A549 (cell line): ENCODE results near the gene IFITM5. TPM values are rescaled to one million over a fixed set of nuclear protein-coding genes. Genes with fewer than 3 reads are reported as not detected.

Source experiments
- ATAC-seq, 2 experiments: fragments of 200-7000 bp in 1 of 2; fragments of >200 bp in 1 of 2; cut with Nextera tagmentation in 1 of 2; cut with Tn5 transposase in 1 of 2; 3 replicates each; pipeline versions ENCODE4 v1.8.0 to v1.9.1; 2018 to 2020; ENCODE audit warnings: mild to moderate bottlenecking in 1 of 2, moderate library complexity in 1 of 2
- CTCF ChIA-PET: fragments of 300-600 bp; sonication (Branson Sonifier 250); formaldehyde crosslinking; extraction: SDS; loops from one replicate; lab custom pipeline; 2021; ENCODE audit warnings: antibody characterized with exemption, inconsistent platforms; lab: Yijun Ruan, JAX
- POLR2A ChIA-PET: fragments of 350-600 bp; formaldehyde crosslinking; extraction: SDS; loops from one replicate; lab custom pipeline; 2021; ENCODE audit warnings: antibody characterized with exemption, inconsistent platforms; lab: Yijun Ruan, JAX
- DNase-seq, 2 experiments: peaks; one replicate each; pipeline versions ENCODE4 v3.0.0 to v3.0.0-alpha.2; 2011 to 2016; ENCODE audit warnings: low read depth in 1 of 2, low spot score in 1 of 2
- FAIRE-seq: peaks from 2 replicates; lab custom pipeline; 2011; peaks lifted over from hg19 to GRCh38; lab: Jason Lieb, UNC
- H3K27ac ChIP-seq, 2 experiments: fragments of >200 bp; sonication (Bioruptor Twin); formaldehyde crosslinking; 3 replicates each; pipeline ENCODE4 v1.5.1; 2016 to 2017
- H3K4me1 ChIP-seq: fragments of >200 bp; sonication (Bioruptor Twin); formaldehyde crosslinking; 3 replicates; pipeline ENCODE4 v1.6.1; 2016
- H3K4me2 ChIP-seq: fragments of >200 bp; sonication (Bioruptor Twin); formaldehyde crosslinking; 3 replicates; pipeline ENCODE4 v1.6.1; 2016
- H3K4me3 ChIP-seq: fragments of >200 bp; sonication (Bioruptor Twin); formaldehyde crosslinking; 3 replicates; pipeline ENCODE4 v1.5.1; 2016
- H3K9me3 ChIP-seq: fragments of >200 bp; sonication (Bioruptor Twin); formaldehyde crosslinking; 3 replicates; pipeline ENCODE4 v1.6.1; 2016
- CBX8 ChIP-seq: fragments of 200-600 bp; sonication (generic); IDR thresholded peaks from 2 replicates; pipeline ENCODE4 v1.6.1; 2016
- CEBPB ChIP-seq, 2 experiments: fragments of >200 bp in 1 of 2; sonication (Bioruptor Twin) in 1 of 2; formaldehyde crosslinking in 1 of 2; IDR thresholded peaks; 2 replicates each; pipeline ENCODE4 v1.6.1; 2012 to 2016
- CTCF ChIP-seq: fragments of >200 bp; sonication (Bioruptor Twin); formaldehyde crosslinking; IDR thresholded peaks from 3 replicates; pipeline ENCODE4 v1.5.1; 2016
- FOSB ChIP-seq: fragments of 250-450 bp; sonication (Bioruptor Pico); IDR thresholded peaks from 2 replicates; pipeline ENCODE4 v1.5.0; 2020; ENCODE audit warnings: mild to moderate bottlenecking, moderate library complexity
- FOSL2 ChIP-seq, 2 experiments: fragments of 450-650 bp in 1 of 2; fragments of >200 bp in 1 of 2; sonication (Bioruptor Twin) in 1 of 2; formaldehyde crosslinking; IDR thresholded peaks; 2 replicates each; pipeline versions ENCODE4 v1.5.0 to v1.6.1; 2016 to 2020; ENCODE audit warnings: mild to moderate bottlenecking in 1 of 2, moderate library complexity in 1 of 2
- FOXS1 ChIP-seq: fragments of 250-450 bp; sonication (Bioruptor Pico); IDR thresholded peaks from 2 replicates; pipeline ENCODE4 v1.5.0; 2020; ENCODE audit warnings: mild to moderate bottlenecking, moderate library complexity
- HDAC2 ChIP-seq: fragments of 200-600 bp; sonication (generic); IDR thresholded peaks from 2 replicates; pipeline ENCODE4 v1.6.1; 2016
- HOXB5 ChIP-seq: fragments of 250-450 bp; sonication (Bioruptor Pico); IDR thresholded peaks from 2 replicates; pipeline ENCODE4 v1.5.0; 2020; ENCODE audit warnings: mild to moderate bottlenecking, moderate library complexity
- JUN ChIP-seq, 2 experiments: fragments of >200 bp; sonication (Bioruptor Twin); formaldehyde crosslinking; IDR thresholded peaks; 2 replicates in 1 of 2; 3 replicates in 1 of 2; pipeline ENCODE4 v1.6.1; 2016 to 2017
- MAFK ChIP-seq: fragments of 450-650 bp; IDR thresholded peaks from 2 replicates; pipeline ENCODE4 v1.6.1; 2014; ENCODE audit not compliant: partially characterized antibody
- MAZ ChIP-seq: fragments of 150-350 bp; IDR thresholded peaks from 2 replicates; pipeline ENCODE4 v1.6.1; 2014; ENCODE audit warnings: antibody characterized with exemption, low read depth, low read length, borderline replicate concordance
- MYC ChIP-seq: IDR thresholded peaks from 2 replicates; pipeline ENCODE4 v1.6.1; 2012; ENCODE audit warnings: mild to moderate bottlenecking, inconsistent platforms, low read length, improper control_type of control experiment, borderline replicate concordance
- NFE2L2 ChIP-seq: fragments of 150-350 bp; conservative IDR thresholded peaks from 2 replicates; pipeline ENCODE4 v1.6.1; 2014; ENCODE audit warnings: low read length
- PBX3 ChIP-seq: IDR thresholded peaks from 2 replicates; pipeline ENCODE4 v1.6.1; 2012
- PHF8 ChIP-seq: fragments of 200-600 bp; sonication (generic); IDR thresholded peaks from 2 replicates; pipeline ENCODE4 v1.6.1; 2016; ENCODE audit warnings: low read depth, mild to moderate bottlenecking, antibody characterized with exemption, moderate library complexity, borderline replicate concordance
- POLR2A ChIP-seq: IDR thresholded peaks from 2 replicates; pipeline ENCODE4 v1.6.1; 2012; ENCODE audit warnings: mild to moderate bottlenecking, low read length
- RAD21 ChIP-seq, 2 experiments: fragments of >200 bp in 1 of 2; sonication (Bioruptor Twin) in 1 of 2; formaldehyde crosslinking in 1 of 2; IDR thresholded peaks in 1 of 2; conservative IDR thresholded peaks in 1 of 2; 2 replicates in 1 of 2; 3 replicates in 1 of 2; pipeline ENCODE4 v1.6.1; 2012 to 2018; ENCODE audit warnings: inconsistent platforms in 1 of 2
- RARB ChIP-seq: fragments of 250-450 bp; sonication (Bioruptor Pico); IDR thresholded peaks from 2 replicates; pipeline ENCODE4 v1.8.0; 2021; ENCODE audit warnings: mild to moderate bottlenecking, moderate library complexity
- RNF2 ChIP-seq: fragments of 200-600 bp; sonication (generic); IDR thresholded peaks from 2 replicates; pipeline ENCODE4 v1.6.1; 2016; ENCODE audit warnings: low read depth, mild to moderate bottlenecking, antibody characterized with exemption, moderate library complexity, borderline replicate concordance
- SMC3 ChIP-seq: fragments of >200 bp; sonication (Bioruptor Twin); formaldehyde crosslinking; IDR thresholded peaks from 3 replicates; pipeline ENCODE4 v1.6.1; 2018; ENCODE audit warnings: inconsistent platforms
- TFCP2L1 ChIP-seq: fragments of 250-450 bp; sonication (Bioruptor Pico); IDR thresholded peaks from 2 replicates; pipeline ENCODE4 v1.5.0; 2021; ENCODE audit warnings: mild to moderate bottlenecking
- ZC3H11A ChIP-seq: fragments of 450-650 bp; IDR thresholded peaks from 2 replicates; pipeline ENCODE4 v1.6.1; 2014; ENCODE audit warnings: antibody characterized with exemption, mild to moderate bottlenecking
- ZFP36 ChIP-seq: fragments of 450-650 bp; IDR thresholded peaks from 2 replicates; pipeline ENCODE4 v1.6.1; 2014; ENCODE audit warnings: borderline replicate concordance; ENCODE audit not compliant: partially characterized antibody
- WGBS: methylation state at CpG from one replicate; pipeline ENCODE4 v1.1.6; 2017; ENCODE audit errors: missing lambda C conversion rate; 5-methylcytosine and 5-hydroxymethylcytosine counted together
- polyA plus RNA-seq, 4 experiments: library from polyadenylated mRNA; depleted of rRNA in 3 of 4; stranded (reverse); fragments of >200 nt; fragmentation: RNase III in 1 of 4; extraction: RNeasy Plus Mini Kit Qiagen cat#74134 plus additional on column Dnase treatment in 1 of 4; gene quantifications; 2 replicates in 3 of 4; 3 replicates in 1 of 4; pipeline ENCODE4 v1.2.3, GENCODE V29; 2011 to 2017
- TF ChIP-seq, protein P1 (sequence below): fragments of 250-450 bp; sonication (Bioruptor Pico); IDR thresholded peaks from 2 replicates; pipeline ENCODE4 v1.5.0; 2020; ENCODE audit warnings: low read depth, mild to moderate bottlenecking, moderate library complexity
- TF ChIP-seq, protein P2 (sequence below): fragments of 200-600 bp; sonication (generic); IDR thresholded peaks from 2 replicates; pipeline ENCODE4 v1.6.1; 2016; ENCODE audit warnings: antibody characterized with exemption, mild to moderate bottlenecking, moderate library complexity
- TF ChIP-seq, protein P3 (sequence below): fragments of >200 bp; sonication (Bioruptor Twin); formaldehyde crosslinking; IDR thresholded peaks from 3 replicates; pipeline ENCODE4 v1.6.1; 2016

The IFITM5 gene
- polyA plus RNA-seq, 2 of the 4 experiments (the other 2 are of a cell fraction): not detected

GRCh38 chr11:305844-306211 lies 6.5 kb upstream of the IFITM5 start:
- CTCF ChIA-PET: interaction anchor here (0.7 to 5.7 kb wide), 31 partner anchors 11 to 143 kb away, joined by 3 to 75 read pairs (median 5); partner anchors contain the start of genes NLRP6, PGGHG and PTDSS2
- DNase-seq (no peak), ATAC-seq (no peak), FAIRE-seq (no peak)
- POLR2A ChIA-PET: interaction anchor here (1.6 kb wide), 1 partner anchor 50 kb away, joined by 7 read pairs; no protein-coding TSS in a partner anchor
- WGBS: 85% methylated on average over 10 of the region's 10 CpGs
- TF ChIP-seq RNF2: no peak
- no peak for TF ChIP-seq FOSL2 (IDR thresholded peaks at IDR 0.05)
- no peak for TF ChIP-seq FOSL2 (CRISPR knock-in tag; IDR thresholded peaks at IDR 0.05)
- no peak for TF ChIP-seq JUN (IDR thresholded peaks at IDR 0.05)
- no peak for TF ChIP-seq MAZ
- no peak for TF ChIP-seq HOXB5 (CRISPR knock-in tag)
- TF ChIP-seq MAFK: no peak
- TF ChIP-seq HDAC2: no peak
- no peak for TF ChIP-seq CBX8
- TF ChIP-seq, protein P1, sequence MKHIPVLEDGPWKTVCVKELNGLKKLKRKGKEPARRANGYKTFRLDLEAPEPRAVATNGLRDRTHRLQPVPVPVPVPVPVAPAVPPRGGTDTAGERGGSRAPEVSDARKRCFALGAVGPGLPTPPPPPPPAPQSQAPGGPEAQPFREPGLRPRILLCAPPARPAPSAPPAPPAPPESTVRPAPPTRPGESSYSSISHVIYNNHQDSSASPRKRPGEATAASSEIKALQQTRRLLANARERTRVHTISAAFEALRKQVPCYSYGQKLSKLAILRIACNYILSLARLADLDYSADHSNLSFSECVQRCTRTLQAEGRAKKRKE (CRISPR knock-in tag): no peak
- TF ChIP-seq, protein P2, sequence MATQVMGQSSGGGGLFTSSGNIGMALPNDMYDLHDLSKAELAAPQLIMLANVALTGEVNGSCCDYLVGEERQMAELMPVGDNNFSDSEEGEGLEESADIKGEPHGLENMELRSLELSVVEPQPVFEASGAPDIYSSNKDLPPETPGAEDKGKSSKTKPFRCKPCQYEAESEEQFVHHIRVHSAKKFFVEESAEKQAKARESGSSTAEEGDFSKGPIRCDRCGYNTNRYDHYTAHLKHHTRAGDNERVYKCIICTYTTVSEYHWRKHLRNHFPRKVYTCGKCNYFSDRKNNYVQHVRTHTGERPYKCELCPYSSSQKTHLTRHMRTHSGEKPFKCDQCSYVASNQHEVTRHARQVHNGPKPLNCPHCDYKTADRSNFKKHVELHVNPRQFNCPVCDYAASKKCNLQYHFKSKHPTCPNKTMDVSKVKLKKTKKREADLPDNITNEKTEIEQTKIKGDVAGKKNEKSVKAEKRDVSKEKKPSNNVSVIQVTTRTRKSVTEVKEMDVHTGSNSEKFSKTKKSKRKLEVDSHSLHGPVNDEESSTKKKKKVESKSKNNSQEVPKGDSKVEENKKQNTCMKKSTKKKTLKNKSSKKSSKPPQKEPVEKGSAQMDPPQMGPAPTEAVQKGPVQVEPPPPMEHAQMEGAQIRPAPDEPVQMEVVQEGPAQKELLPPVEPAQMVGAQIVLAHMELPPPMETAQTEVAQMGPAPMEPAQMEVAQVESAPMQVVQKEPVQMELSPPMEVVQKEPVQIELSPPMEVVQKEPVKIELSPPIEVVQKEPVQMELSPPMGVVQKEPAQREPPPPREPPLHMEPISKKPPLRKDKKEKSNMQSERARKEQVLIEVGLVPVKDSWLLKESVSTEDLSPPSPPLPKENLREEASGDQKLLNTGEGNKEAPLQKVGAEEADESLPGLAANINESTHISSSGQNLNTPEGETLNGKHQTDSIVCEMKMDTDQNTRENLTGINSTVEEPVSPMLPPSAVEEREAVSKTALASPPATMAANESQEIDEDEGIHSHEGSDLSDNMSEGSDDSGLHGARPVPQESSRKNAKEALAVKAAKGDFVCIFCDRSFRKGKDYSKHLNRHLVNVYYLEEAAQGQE: no peak
- TF ChIP-seq, protein P3, sequence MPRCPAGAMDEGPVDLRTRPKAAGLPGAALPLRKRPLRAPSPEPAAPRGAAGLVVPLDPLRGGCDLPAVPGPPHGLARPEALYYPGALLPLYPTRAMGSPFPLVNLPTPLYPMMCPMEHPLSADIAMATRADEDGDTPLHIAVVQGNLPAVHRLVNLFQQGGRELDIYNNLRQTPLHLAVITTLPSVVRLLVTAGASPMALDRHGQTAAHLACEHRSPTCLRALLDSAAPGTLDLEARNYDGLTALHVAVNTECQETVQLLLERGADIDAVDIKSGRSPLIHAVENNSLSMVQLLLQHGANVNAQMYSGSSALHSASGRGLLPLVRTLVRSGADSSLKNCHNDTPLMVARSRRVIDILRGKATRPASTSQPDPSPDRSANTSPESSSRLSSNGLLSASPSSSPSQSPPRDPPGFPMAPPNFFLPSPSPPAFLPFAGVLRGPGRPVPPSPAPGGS: no peak
- TF ChIP-seq FOSB (CRISPR knock-in tag): no peak
- no peak for TF ChIP-seq ZFP36
- TF ChIP-seq POLR2A: no peak
- Histone ChIP-seq H3K27ac (peak overlapping the region in 1 of 2 experiments; percentile 69; a peak in 3 of 6 replicates), H3K9me3 (no peaks in the 10 kb centered on the region), H3K4me3 (no peak overlapping the region), H3K4me1 (peaks cover 22% of the 10 kb centered on the region; the same call in 2 of the 3 replicates), H3K4me2 (no peak overlapping the region)

DNA sequence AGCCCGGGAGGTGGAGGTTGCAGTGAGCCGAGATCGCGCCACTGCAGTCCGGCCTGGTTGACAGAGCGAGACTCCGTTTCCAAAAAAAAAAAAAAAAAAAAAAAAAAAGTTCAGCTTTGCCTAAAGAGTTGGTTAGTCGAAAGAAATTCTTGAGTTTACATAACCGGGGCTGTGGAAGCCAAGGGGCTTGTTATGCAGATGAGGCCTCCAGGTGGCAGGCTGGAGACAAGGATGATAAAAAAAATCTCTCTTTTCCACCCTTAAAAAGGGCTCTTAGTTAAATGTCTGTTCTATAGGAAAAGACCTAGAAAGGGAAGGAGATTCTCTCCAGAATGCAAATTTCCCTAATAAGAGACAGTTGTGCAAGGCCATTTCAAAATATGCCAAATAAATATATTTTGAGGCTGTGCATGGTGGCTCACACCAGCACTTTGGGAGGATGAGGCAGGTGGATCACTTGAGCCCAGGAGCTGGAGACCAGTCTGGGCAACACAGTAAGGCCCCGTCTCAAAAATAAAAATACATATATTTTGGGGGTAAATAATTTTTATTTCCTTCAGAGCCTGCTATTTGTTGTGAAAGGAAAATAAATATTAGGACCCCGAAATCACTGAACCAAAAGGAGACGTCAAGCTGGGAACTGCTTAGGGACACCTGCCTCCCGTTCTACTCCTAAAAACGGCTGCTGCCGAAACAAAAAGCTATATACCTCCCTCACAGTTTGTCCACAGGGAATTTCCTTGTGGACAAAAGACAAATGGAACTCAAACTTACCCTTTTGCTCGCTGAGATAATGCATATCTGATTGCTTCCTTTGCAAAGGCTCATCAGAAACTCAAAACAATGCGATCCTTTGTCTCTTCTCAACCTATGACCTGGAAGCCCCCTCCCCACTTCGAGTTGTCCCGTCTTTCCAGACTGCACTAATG lies 5.9 kb upstream of the IFITM5 start:
- no peak for FAIRE-seq
- TF ChIP-seq NFE2L2: no peak
- no peak for TF ChIP-seq TFCP2L1 (CRISPR knock-in tag)
- TF ChIP-seq POLR2A: no peak
- no peak for TF ChIP-seq RARB
- no peak for TF ChIP-seq FOXS1
- no peak for TF ChIP-seq PBX3
- TF ChIP-seq SMC3: peak; percentile 84
- TF ChIP-seq ZC3H11A: no peak
- TF ChIP-seq RAD21 (conservative IDR thresholded peaks at IDR 0.05 in 1 of 2, IDR thresholded peaks at IDR 0.05 in 1 of 2): peak; percentile 69 to 70
- peak; percentile 68 for TF ChIP-seq CTCF
- no peak for TF ChIP-seq CEBPB (IDR thresholded peaks at IDR 0.05)
- TF ChIP-seq MYC: no peak
- TF ChIP-seq FOSB (CRISPR knock-in tag): no peak
- no peak for TF ChIP-seq PHF8
- Histone ChIP-seq H3K4me3 (no peak overlapping the region), H3K27ac (peak overlapping the region in 1 of 2 experiments; percentile 69; a peak in 3 of 6 replicates), H3K9me3 (no peaks in the 10 kb centered on the region), H3K4me2 (no peak overlapping the region), H3K4me1 (peaks cover 22% of the 10 kb centered on the region; the same call in 2 of the 3 replicates)
- WGBS: 48% methylated on average over 16 of the region's 19 CpGs
- ChIA-PET CTCF (interaction anchor here (0.6 to 5.7 kb wide), 41 partner anchors 11 to 174 kb away, joined by 3 to 75 read pairs (median 4); partner anchors contain the start of genes NLRP6, PGGHG, PSMD13 and PTDSS2), POLR2A (interaction anchor here (0.7 to 1.6 kb wide), 2 partner anchors 51 to 165 kb away, joined by 7 to 18 read pairs; no protein-coding TSS in a partner anchor)
- ATAC-seq: peak; percentile 53 to 62; a peak in 4 of 6 replicates
- DNase-seq: peak; percentile 74 to 84
